OCI-LY7 (cell line): ENCODE data around the gene RMI2.

Source experiments
- CTCF ChIP-seq: fragments of 200-600 bp; sonication (generic); conservative IDR thresholded peaks from 2 replicates; pipeline ENCODE4 v1.5.1; 2014; ENCODE audit warnings: mild to moderate bottlenecking, antibody characterized with exemption, low read length, moderate library complexity, mixed read lengths
- EZH2phosphoT487 ChIP-seq: fragments of 200-600 bp; sonication (generic); IDR thresholded peaks from 2 replicates; pipeline ENCODE4 v1.6.1; 2018; ENCODE audit warnings: low read depth, borderline replicate concordance, mild to moderate bottlenecking, mixed run types, antibody characterized with exemption, low read length, moderate library complexity, mixed read lengths

GRCh38 chr16:11346700-11347319, 1.6 kb downstream of the RMI2 start:
- TF ChIP-seq CTCF (no peak), EZH2phosphoT487 (no peak)
